Left hindlimb (tissue), 1 donor: ENCODE measurements around the gene PRKCA.

Source experiments
- DNase-seq: peaks from one replicate; pipeline ENCODE4 v3.0.0-alpha.2; 2018

Gene PRKCA

GRCh38 chr17:66670206-66670605 lies 367.8 kb downstream of the PRKCA start:
- DNase-seq: no peak

- DNase-seq: no peak
Observed at GRCh38 chr17:66671156-66671555, 368.7 kb downstream of the PRKCA start.

DNA sequence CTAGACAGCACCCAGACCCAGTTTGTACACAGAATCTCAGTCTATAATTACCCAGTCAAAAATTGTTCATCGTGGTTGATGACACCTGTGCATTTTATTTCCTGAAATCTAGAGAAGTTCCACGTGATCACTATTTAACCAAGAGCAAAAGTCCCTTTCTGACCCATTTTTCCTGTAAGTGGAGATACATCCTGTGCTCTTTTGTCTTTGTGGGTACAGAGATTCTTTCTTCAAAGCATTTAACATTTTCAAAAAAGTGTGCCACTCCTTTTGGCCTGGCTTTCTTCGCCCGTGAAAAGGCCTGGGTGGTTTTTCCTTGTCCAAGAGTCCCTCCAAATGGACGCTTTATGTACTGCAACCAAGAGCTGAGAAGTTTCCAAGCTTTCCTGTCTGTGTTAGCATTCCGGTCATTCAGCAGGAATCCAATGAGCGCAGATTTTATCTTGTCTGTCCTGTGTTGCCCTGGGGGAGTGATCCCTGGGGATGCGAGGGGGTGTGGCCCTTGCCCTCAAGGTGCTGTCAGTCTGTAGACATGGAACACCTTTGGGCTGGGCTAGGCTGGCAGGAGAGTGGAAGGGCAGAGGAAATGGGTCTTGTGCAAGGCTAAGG lies 371.4 kb downstream of the PRKCA start:
- DNase-seq: peak; percentile 60

DNA sequence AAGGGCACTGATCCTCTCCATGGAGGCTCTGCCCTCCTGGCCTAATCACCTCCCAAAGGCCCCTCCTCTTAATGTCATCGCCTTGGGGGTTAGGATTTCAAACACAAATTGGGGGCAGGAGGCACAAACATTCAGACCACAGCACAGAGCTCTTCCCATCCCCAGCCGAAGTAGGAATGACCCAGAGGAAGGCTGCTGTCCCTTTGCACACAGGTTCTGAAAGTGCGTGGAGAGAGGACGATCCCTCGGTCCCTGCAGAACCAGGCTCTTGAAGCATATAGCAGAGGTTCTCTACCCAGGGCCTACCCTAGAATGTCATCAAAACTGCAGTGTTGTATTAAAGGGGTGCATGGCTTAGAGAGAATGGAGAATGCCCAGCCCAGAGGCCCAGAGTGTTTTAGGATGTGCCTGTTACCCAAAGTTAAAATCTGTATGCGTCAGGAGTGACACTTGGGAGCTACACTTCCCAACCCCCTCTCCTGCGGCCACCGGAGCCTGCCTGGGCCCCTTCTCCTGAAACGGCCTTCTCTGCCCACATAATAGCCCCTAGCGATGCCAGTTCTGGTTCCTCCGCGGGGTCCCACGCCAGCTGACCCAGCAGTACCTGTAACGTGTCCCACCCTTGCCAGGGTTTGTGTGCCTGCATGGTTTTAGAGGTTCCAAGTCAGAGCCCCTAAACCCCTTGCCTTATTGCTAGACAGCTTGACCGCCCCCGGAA lies 373.0 kb downstream of the PRKCA start:
- no peak for DNase-seq

DNA sequence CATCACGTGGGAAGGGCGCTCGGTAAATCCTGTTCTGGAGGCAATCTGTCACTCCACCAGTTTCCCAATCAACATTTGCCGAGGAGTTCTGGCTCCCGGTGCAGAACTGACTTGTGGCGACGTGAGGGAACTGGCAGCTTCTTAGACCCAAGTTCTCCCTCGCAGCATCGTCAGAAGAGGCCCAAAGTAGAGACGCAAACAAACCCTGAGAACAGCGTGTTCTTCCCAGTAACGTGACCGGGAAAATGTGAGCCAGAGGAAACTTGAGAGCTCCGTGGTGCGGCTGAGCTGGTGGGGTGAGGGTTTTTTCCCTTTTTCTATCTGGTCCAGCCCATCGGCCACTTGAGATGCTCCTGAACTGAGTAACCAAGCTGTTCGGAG lies 373.6 kb downstream of the PRKCA start:
- DNase-seq: no peak

- DNase-seq: no peak
Observed at GRCh38 chr17:66676421-66676820, 374.0 kb downstream of the PRKCA start.

- DNase-seq: no peak
Observed at GRCh38 chr17:66677201-66677981, 375.0 kb downstream of the PRKCA start.

DNA sequence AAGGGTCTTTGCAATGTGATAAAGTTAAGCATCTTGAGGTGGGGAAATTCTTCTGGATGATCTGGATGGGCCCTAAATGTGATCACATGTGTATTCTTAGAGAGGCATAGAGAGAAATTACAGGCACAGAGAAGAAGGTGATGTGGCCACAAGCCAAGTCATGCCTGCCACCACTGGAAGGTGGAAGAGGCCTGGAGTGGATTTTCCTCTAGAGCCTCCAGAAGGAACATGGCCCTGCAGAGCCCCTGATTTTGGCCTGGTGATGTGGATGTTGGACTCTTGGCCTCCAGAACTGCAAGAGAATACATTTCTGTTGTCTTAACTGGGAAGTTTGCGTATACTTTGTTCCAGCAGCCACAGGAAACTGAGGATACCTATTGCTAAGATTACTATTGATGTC lies 375.6 kb downstream of the PRKCA start:
- DNase-seq: no peak

GRCh38 chr17:66678827-66679226 lies 376.4 kb downstream of the PRKCA start:
- DNase-seq: no peak

GRCh38 chr17:66679631-66680517 lies 377.5 kb downstream of the PRKCA start:
- no peak for DNase-seq

- DNase-seq: no peak
Observed at GRCh38 chr17:66682283-66682682, 379.9 kb downstream of the PRKCA start.

DNA sequence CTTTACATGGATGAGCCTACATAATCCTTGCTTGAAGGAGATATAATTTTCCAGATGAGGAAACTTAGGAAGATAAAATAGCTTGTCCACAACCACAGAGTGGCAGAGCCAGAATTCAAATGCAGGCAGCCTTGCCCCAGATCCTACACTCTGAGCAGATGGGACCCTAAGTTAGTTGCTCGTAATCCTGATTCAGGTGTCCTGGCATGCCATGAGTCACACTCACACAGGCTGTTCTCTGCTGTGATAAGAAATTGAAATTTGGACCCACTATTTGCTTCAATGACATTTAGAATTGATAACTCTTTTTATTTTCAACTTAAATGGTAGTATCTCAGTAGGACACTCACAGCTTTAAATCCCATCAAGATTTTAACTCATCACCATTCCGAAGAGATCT lies 381.8 kb downstream of the PRKCA start:
- no peak for DNase-seq

GRCh38 chr17:66684731-66685130 lies 382.3 kb downstream of the PRKCA start:
- no peak for DNase-seq

GRCh38 chr17:66686601-66687000 lies 384.2 kb downstream of the PRKCA start:
- DNase-seq: no peak

DNA sequence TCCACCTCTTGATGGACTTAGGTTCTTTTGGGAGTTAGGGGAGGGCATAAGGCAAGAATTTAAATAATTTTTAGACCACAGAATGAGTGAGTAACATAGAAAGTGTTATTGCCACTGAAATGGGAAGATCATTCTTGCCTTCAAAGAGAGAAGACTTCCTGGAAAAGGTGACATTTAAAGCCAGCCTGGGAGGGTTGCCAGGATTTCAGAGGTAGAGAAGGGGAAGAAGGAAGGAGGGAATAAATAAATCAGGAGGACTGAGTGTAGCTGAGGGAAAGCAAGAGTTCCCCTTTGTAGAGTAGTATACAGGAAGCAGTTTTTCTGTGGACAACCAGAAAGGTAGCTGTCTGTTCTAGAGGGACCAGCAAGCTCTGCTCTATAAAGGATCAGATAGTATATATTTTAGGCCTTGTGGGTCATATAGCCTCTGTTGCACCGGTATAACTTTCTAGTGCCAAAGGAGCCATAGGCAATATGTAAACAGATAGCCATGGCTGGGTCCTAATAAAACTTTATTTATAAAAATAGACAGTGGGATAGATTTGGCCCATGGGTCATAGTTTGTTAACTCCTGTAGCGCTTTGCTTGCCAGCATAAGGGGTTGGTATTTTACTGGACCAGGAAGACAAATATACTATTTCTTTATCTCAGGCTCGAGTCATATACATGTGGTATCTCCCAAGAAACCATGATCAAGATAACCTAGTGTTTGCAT lies 385.3 kb downstream of the PRKCA start:
- no peak for DNase-seq

DNA sequence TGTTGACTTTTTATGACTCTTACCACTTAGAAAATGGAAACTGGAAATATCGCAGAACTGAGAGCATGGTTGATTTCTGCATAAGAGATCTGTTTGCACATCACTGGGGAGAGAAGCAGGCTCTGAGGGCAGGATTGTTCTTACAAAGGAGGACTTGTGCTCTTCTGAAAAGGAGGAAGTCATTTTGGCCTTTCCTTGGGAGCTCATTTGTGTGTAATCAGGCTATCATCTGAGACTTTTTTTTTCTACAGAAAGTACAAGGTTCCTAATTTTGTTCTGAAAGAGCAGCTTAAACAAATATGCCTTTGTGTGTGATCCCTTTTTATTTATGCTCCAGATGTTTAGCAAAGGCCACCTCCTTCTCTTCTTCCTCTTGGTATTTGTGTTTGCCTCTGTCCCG lies 386.8 kb downstream of the PRKCA start:
- DNase-seq: no peak

DNA sequence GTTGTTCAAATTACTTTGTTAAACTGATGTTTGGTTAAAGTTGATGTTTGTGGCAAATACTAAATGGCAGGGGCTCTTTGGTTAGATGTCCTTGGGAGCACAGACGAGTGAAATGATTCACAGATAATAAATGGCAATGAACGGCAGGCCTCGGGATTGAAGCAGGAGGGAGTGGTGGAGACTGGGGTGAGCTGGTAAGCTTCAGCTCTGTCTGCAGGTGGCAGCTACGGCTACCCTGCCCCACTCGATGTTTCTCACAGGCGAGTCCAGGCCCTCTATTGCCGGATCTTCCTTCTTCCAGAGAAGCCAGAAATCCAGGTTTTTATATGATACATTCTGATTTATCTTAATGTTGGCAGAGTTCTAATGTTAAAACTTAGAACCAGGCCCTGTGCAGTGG lies 387.8 kb downstream of the PRKCA start:
- no peak for DNase-seq

DNA sequence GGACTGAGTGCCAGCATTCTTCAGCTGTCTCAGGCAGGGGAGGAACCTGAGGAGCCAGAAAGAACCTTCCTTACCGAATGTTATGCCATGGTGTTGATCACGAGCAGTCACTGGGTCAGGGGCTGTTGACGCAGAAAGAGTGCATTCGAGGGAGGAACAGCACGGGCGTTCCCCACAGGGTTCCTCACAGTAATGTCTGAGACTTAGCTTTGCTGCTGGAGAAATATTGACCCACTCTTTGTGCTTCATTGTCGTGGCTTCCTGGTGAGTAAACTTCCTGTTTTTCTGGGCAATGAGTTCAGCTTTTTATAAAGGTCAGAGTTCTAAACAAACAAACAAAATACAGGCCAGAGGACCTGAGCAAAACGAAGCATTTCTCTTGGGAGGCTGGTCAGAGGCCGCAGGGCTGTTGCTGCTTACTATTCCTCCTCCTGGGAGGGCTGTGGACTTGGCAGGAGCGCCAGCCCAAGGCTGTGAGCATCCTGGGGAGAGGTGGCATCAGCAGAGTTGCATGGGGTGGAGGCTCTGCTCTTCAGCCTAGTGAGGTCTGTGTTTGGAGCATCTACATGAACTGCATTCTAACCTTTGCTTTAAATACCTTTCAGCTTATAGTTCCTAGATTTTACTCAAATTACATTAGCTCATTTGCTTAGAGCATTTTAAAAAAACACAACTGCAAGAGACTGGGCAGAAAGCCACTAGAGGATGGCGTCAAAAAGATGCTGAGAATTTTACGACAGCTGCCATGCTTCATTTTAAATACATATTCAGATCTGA lies 389.4 kb downstream of the PRKCA start:
- DNase-seq: no peak

- no peak for DNase-seq
Observed at GRCh38 chr17:66692421-66692690, 389.9 kb downstream of the PRKCA start.

DNA sequence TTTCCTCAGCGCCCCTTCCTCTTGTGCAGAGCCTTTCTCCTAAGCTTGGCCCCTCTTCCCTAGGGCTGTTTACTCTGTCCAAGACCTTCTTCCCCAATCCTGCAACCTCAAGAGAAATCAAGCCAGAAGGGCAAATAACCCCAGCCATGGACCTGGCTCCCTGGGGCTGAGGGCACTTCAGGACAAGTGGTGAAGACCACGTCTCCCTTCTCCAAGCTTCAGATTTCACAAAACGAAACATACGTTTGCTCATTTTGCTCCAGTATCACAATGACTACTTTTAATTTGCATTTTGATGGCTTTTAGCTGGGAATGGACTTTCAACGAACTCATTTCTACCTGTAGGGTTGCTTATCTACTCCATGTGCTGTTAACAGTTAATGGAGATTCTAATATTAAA lies 392.7 kb downstream of the PRKCA start:
- no peak for DNase-seq

DNA sequence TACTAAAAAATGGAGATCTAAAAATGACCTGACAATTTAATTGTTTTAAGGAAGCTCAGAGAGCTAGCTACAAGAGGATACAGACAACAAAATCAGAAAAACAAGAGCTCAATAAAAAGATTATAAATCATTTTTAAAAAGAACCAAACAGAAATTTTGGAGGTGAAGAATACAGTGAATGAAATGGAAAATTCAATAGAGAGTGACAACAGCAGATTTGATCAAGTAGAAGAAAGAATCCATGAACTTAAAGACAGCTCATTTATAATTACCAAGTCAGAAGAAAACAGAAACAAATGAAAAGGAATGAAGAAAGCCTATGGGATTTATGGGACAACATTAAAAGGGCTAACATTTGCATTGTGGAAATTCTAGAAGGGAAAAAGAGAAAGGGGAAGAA lies 395.9 kb downstream of the PRKCA start:
- DNase-seq: no peak

DNA sequence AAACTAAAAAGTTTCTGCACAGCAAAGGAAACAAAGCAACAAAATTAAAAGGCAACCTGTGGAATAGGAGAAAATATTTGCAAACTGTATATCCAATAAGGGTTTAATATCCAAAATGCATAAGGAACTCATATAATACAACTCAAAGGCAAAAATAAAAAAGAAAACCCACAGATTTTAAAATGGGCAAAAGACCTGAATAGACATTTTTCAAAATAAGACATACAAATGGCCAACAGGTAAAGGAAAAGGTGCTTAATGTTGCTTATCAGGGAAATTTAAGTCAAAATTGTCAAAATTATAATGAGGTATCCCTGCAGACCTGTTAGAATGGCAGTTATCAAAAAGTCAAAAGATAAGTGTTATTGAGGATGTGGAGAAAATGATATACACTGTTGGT lies 399.0 kb downstream of the PRKCA start:
- DNase-seq: no peak
